Right forelimb (tissue), 1 donor: ENCODE data around the gene DDX52.
"Not testable (repeated sequence)": the region's sequence is repeated elsewhere in the genome, so short reads cannot be mapped to it uniquely, and the experiment has no call there.

Source experiments
- DNase-seq: peaks from one replicate; pipeline ENCODE4 v3.0.0-alpha.2; 2018

DDX52 gene, protein sequence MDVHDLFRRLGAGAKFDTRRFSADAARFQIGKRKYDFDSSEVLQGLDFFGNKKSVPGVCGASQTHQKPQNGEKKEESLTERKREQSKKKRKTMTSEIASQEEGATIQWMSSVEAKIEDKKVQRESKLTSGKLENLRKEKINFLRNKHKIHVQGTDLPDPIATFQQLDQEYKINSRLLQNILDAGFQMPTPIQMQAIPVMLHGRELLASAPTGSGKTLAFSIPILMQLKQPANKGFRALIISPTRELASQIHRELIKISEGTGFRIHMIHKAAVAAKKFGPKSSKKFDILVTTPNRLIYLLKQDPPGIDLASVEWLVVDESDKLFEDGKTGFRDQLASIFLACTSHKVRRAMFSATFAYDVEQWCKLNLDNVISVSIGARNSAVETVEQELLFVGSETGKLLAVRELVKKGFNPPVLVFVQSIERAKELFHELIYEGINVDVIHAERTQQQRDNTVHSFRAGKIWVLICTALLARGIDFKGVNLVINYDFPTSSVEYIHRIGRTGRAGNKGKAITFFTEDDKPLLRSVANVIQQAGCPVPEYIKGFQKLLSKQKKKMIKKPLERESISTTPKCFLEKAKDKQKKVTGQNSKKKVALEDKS

DNA sequence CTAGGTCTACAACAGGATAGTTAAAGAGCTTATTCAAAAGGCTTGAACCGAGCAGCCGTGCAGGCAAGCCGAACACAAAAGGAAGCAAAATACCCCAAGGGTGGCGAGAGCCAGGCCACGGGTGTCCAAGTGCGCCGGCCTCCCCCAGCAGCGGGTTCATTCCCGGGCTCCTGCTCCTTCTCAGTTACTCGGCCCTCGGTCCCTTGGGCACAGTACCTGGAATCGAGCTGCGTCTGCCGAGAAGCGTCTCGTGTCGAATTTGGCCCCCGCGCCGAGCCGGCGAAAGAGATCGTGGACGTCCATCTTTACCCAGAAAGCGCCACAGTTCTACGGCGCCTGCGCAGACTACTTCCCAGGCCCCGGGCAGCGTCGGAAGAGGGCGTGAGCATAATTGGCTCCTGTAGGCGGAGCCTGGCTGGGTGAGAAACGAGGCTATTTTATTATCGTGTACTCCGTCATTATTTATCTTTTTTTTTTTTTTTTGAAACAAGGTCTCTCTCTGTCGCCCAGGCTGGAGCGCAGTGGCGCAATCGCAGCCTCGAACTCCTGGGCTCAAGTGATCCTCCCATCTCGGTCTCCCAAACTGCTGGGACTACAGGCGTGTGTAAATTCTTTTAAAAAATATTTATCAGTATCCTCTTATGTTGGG, at the start of gene DDX52:
Gene DDX52, minus strand, starts transcription at position 329 of the 649 bp plus-strand sequence. Its CDS starts 26 bp downstream, at position 303.
- DNase-seq: peak; percentile 91

DNA sequence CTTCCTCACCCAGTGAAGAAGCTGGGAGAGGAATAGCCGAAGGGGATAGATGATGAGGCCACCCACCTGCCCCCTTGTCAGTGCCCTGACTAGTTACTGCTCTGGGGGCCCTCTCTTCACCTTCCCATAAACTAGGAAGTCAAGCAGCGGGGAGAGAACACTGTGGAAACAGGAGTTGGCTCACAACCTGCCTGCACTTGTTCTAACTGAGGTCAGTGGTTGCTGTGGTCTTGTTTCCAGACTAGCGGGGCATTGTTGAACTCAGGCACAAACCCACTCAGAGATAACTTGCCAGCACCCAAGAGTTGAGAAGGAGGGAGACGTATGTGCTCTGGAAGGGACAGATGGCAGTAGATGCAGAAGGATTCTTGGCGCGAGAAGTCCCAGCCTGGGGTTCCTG, 48.6 kb upstream of the DDX52 start:
- DNase-seq: no peak

DNA sequence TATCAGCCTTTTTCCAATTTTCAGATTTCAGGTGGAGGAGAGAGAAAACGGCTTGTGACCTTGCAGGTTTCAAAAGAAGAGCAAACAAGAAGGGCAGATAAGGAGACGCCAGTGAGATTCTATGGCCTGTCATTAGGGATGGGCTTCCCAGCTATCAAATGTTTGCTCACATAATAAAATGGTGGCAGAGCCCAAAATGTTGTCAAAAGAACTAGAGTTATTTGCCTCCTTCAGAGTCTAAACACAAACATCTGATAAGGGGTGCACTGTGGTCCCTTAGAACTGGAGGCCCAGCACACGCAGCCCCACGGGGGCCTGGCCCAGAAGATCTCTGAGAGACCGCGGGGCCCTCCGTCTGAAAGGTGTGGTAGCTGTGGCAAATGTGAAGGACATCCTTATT, 46.1 kb upstream of the DDX52 start:
- no peak for DNase-seq

DNA sequence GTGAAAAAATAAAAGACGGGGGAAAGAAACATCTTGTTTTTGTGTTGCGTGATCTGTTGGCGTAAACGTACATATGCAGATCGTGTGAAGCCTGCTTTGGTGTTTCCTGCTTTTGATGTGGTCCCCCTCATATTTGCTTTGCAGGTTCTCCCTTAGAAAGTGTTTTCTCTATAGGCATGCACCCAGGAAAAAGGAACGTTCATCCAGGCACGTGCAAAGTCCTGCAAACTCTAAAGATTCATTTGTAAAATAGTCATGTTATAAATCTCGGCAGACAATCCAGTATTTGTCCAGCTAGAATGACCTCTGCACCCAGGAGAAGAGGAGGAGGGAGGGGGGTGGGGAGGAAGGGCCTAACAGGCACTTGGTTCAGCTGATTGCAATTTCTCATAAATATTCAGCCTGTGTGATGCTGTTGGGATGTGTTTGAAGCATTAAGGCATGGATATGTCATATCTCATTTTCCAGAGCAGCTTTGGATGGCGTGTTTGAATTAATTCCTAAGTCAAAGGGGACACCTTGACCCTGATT, 40.3 kb upstream of the DDX52 start:
- no peak for DNase-seq

DNA sequence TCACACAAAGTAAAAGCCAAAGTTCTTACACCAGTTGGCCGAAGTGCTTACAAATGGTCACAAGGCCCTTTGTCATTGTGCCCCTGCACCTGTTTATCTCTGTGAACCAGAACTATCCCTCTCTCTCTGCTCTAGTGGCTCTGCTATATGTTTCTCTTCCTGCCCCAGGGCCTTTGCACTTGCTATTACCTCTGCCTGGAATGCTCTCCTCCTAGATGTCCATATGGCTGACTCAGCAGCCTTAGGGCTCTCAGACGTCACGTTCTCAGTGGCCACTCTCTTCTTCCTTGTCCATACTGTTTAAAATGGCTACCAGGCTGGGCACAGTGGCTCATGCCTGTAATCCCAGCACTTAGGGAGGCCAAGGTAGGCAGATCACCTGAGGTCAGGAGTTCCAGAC, 38.8 kb upstream of the DDX52 start:
- no peak for DNase-seq

DNA sequence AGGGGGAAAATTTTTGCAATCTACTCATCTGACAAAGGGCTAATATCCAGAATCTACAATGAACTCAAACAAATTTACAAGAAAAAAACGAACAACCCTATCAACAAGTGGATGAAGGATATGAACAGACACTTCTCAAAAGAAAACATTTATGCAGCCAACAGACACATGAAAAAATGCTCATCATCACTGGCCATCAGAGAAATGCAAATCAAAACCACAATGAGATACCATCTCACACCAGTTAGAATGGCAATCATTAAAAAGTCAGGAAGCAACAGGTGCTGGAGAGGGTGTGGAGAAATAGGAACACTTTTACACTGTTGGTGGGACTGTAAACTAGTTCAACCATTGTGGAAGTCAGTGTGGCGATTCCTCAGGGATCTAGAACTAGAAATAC, 36.7 kb upstream of the DDX52 start:
- DNase-seq: not testable (repeated sequence)

DNA sequence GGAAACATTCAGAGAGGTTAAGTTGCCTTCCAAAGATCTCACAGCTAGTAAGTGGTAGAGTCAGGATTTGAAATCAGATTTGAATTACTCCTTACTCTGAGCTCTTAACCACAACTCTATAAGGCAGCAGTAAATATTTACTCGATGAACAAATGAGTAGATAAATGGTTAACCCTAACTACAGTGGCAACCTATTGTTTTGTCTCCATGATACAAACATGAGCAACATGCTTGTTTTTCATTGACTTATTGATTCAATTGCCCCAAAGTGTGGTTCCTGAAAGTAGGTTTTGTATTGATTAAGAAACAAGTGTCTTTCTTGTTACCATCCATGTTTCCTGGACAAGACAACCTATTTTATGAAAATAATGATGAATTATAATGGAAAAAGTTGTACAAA, 34.8 kb upstream of the DDX52 start:
- no peak for DNase-seq

DNA sequence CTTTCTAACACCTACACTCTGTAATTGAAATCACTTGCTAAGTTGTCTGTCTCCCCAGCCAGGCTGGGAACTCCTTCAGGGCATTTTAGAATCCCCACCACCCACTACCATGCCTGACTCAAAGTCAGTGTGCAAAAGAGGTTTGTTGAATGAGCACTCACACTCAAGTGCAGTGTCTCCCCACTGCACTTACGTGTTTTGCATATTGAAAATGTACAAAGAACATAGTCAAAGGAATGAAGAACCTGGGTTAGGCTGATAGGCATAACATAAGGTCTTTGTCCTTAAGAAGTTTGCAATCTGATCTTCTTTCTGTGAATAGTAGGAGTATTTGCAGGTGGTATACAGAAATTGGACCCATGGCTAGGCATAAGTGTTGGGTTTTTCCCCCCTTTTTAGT, 33.8 kb upstream of the DDX52 start:
- no peak for DNase-seq

DNA sequence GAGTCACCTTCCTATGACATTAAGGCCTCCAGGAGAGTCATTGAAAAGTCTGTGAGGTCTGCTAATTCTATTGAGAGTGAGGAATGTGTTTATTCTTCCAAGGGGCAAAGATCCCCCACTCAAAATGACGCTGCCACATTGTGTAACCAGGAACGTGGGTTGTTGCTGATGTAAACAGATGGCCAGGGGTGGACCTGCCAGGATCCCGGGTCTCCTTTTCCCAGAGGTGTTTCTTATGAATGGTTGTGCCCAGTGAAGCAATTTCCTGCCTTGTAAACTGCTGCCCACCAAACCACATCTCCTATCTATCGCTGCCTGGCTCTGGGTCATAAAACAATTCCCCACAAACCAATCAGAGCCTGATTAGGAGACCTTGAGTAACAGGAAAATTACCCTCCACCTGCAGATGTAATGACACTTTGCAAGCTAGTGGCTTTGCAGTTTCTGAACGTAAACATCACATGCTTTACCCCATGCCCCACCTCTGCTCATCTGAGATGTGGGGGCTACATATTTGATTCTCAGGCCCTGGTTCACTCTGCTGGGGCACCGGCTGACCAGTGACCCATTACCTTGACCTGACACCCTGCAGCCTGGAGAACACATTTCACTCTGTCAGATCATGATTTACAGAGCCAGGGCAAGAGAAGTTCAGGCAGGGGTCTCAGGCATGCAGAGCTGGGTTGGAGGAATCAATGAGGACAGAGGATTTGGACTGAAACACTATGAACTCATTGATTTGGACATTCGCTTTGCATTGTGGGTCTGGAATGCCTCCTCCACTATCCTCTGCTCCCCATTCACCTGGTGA, 33.1 kb upstream of the DDX52 start:
- no peak for DNase-seq

DNA sequence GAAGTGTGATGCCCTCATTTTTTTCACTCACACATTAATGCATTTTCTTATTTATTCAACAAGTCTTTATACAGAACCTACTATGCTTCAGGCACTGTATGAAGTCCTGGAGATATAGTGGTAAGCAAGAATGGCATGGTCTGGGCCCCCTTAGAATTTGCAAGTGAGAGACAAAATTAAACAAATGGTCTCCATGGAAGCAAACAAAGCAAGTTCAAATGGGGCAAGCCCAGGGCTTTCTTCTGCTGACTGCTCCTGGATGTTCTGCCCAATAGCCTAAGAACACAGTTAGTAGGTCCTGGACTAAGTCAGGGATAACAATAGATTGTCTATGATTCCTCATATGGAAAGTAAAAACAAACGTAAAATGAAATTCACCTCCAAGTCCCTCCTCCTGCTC, 31.3 kb upstream of the DDX52 start:
- DNase-seq: no peak

DNA sequence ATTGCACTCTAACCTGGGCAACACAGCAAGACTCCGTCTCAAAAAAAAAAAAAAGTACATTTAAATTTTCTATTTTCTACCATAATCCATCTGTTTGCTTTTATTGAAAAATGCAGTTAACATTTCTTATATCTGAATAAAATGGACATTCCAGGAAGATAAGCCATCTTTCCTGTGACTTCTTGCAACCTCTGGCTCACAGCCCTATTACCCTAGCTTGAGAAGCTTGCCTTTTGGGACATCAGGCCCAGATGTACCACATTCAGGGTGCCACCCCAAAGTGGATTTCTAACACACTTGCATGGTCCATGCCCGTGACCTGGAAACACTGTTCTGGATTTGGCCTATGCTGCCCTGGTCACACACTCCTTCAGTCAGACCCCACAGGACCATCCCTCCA, 30.1 kb upstream of the DDX52 start:
- no peak for DNase-seq

DNA sequence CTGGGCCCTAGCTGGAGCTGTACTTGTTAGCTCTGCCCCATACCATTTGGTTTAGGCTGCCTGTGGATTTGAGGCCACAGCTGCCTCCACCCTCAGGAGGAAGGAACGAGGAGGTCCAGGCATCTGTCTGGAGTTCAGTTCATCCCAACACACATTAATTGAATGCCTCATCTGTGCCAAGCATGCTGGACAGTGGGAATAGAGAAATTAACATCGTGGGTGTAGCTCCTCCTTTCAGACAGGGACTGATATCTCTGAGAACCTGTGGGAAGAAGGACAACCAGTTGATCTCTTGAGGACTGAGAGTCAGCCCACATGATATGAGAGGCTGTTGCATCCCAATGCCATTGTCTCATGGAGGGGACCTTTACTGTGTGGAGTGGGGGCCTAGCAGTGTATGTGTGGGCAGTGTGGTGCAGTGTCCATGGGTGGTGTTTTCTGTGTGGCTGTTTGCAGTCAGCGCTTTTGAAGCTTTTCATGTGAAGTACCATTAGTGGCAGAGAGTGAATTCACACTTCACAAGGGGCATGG, 29.4 kb upstream of the DDX52 start:
- no peak for DNase-seq

DNA sequence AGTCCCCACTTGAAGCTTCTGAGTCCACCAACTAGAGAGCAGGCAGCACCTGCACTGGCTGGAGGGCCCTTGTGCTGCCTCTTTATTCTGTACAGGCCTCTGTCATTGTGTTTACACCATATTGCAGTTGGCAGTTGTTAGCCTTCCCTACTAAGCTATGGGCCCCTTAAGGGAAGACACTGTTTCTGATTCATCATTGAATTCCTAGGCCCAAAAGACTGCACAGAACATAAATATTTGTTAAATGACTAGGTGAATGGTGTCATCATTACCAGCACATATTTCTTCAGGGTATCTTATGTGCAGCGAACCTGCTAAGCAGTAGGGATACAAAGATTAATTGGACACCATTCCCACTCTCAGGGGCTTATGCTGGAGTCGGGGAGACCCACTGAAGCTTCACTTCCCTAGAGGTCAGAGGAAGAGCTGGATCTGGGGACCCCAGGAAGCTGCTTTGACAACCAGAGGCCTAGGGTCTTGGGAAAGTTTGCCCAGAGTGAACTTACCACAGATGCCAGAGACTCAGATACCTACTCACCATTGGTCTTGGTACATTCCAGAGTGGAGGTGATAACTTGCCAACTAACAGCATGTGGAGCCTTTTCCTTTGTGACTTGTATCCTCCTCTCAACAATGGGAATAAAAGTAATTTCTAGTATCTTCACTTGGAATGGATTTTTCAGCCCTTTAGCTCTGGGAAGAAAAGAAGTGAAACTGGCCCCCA, 28.7 kb upstream of the DDX52 start:
- DNase-seq: no peak

DNA sequence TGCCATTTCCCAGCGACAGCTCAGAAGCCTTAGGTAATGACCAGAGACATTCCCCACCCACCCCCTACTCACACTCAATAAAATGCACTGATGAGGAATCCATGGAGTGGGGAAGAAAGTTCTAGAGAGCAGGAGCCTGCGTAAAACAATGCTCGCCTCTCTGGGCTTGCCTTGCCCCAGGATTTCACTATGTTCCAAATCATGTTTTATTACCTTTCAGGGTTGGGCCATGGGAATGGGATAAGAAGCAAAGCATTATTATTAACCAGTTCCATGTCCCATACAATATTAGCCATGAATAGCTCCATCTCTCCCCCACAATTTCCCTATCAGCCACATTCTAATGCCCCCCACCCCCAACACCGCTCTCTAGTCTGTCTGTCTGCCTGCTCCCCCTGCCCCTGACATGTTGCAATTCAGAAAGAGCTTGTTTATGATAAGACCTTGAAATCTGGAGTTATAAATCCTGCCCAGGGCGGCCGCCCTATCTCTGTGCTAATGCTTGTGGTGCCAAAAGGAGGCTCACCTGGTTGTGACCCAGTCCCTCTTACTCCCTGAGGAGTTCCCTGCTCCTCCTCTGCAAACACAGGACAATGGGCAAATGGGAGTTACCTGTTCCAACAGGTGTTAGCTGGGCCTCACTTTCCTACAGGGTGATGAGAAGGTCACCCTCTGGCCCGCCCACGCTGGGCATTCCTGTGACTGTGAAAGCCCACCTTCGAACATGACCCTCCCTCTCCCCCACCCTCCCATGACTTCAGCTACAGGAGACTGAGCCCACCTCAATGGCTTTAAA, 28.0 kb upstream of the DDX52 start:
- no peak for DNase-seq

DNA sequence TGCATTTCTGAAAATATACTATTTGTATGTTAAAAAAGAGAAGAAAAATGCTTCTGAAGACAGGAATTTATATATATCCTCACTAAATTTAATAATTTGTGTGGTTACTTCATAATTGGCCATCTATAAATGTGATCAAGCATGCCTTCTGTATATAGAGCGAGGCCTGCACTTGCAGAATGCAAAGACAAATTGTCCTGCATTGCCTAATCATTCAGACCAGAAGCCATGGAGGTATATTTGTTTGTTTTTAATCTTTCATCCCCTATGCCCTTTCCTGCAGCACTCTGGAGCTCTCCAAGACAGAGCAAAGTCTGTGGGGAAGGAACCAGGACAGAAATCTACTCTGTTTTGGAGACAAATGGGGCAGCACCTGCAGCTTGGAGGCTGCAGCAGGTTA, 23.8 kb upstream of the DDX52 start:
- no peak for DNase-seq

DNA sequence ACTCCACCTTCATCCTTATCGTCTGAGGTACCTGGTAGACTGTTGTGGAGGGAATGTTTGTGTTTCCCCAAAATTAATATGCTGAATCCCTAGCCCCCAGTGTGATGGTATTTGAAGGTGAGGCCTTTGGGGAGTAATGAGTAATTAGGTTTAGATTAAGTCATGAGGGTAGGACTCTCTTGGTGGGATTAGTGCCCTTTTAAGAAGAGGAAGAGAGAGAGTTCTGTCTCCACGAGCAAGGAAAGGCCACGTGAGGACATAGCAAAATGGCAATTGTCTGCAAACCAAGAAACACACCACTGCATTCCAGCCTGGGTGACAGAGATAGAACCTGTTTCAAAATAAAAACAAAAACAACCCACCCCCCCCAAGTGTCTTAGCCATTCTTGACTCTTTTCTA, 21.0 kb upstream of the DDX52 start:
- no peak for DNase-seq

DNA sequence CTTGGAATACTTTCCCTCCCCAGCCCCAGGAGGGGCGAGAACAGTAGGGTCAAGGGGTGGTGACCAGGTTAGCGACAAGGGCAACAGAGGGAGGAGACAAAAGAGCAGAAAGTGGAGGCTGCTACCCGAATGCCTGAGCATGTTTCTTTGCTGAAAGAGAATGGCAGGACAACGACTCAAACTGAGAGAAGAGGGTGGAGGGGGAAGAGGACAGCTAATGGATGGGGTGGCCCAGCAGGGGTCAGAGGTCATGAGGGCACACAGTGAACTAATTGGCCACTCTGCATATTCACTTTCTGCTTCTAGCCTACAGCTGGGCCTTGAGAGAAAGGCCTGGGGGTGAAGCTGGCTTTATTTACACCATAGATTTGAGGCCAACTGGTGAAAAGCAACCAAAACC, 19.1 kb upstream of the DDX52 start:
- no peak for DNase-seq

DNA sequence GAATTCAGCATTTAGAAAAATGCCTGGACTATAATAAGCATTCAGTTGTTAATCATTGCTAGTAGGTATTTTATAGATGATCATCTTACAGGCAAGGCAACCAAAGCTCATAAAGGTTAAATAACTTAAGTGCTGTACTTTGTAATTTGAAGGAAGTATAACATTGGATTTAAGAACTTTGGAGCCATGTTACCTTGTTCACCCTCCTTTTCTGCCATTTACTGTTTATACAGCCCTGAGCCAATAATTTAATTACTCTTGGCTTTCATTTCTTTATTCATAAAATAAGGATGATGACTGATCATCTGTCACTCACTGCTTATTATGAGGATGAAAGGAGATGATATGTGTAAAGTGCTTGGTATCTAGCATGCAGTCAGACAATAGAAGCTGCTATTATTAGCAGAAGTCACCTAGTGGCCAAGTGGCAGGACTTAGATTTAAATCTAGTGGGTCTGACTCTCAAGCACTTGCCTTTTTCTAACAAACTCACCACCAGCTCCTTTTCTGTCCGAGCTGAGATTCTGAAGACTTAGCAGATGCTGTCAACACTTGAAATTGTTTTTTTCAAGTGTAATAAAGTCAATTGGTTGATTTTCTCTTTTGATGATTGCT, 18.3 kb upstream of the DDX52 start:
- no peak for DNase-seq

DNA sequence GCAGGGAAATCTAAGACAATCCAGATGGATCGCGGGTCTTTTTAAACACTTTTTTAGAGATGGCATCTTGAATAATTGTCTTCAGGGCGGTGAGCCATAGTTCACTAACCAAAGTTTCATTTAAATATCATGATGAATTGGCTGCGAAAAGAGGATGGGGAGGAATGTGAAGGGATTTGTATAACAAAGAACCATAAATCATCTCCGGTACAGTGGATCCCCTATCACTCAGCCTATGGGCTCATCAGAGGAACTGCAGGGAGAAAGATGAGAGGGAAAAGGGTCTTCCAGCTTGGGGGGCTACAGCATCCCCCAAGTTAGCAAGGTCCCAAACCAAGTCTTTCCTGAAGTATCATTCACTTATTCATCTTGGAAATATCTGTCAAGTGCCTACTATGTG, 16.7 kb upstream of the DDX52 start:
- DNase-seq: no peak

DNA sequence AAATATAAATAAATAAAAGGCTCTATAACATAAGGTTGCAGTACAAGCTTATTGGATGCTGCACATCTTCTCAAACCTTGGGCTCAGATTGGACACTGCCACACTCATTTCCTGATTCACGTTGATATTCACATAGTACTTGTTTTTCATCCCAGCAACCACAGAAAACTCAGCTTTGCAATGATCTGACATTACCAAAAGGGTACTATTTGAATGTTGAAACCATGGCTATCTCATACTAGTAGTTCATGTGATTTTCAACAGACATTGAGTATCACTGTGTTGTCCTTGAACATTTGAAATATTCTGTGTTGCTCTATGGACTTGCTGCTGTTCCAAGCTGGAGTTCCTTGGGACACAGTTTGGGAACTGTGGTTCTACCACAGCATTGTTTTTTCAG, 14.0 kb upstream of the DDX52 start:
- DNase-seq: no peak

DNA sequence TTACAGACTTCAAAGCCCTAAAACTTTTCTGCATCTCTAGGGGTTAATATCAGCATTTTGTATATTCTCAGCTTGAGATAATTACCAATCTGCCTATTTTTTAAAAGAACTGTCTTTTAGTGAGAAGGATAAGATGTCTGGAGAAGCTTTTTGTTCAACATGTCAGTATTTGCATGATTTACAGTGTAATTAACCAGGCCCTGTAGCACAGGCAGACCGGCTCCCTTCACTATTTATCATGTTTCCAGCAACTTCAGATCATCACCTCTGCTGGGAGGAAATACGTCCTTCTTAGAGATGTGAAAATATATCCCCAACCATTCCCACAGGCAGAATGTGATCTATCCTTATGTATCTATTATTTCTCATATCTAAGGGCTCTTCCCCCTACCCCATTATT, 8.6 kb upstream of the DDX52 start:
- no peak for DNase-seq
